GM06990 (cell line): ENCODE measurements around the gene OTOA.

ENCODE experiments used
- DNase-seq: peaks from one replicate; pipeline ENCODE4 v3.0.0-alpha.2; 2011; ENCODE audit not compliant: insufficient read length; ENCODE audit errors: extremely low read depth
- H3K27me3 ChIP-seq: replicated peaks from 2 replicates; pipeline ENCODE4 v1.6.0; 2011; ENCODE audit warnings: low read length; ENCODE audit not compliant: control insufficient read depth, insufficient read depth
- H3K36me3 ChIP-seq: 2 replicates; pipeline ENCODE4 v1.5.1; 2011; ENCODE audit warnings: low read length; ENCODE audit not compliant: control insufficient read depth, insufficient read depth
- H3K4me3 ChIP-seq: replicated peaks from 2 replicates; pipeline ENCODE4 v1.5.1; 2011; ENCODE audit warnings: low read depth, mild to moderate bottlenecking, control low read depth, low read length
- CTCF ChIP-seq: IDR thresholded peaks from 2 replicates; pipeline ENCODE4 v1.5.1; 2011; ENCODE audit warnings: low read length, control low read depth, mild to moderate bottlenecking, inconsistent platforms; ENCODE audit not compliant: insufficient read depth, poor library complexity, severe bottlenecking

Gene OTOA

GRCh38 chr16:21656795-21657768 is 6.7 kb upstream of the OTOA start:
- Histone ChIP-seq H3K4me3 (no peak overlapping the region), H3K27me3 (no peaks in the 10 kb centered on the region; the same call in 1 of the 2 replicates), H3K36me3 (no peaks in the 10 kb centered on the region)
- peak; percentile 48 for DNase-seq
- peak; percentile 72 for TF ChIP-seq CTCF

- Histone ChIP-seq H3K4me3 (no peak overlapping the region), H3K27me3 (no peaks in the 10 kb centered on the region; the same call in none of the 2 replicates), H3K36me3 (no peaks in the 10 kb centered on the region)
- TF ChIP-seq CTCF = no peak
- DNase-seq = no peak
Observed at GRCh38 chr16:21659124-21659523, 4.6 kb upstream of the OTOA start.

- TF ChIP-seq CTCF = no peak
- no peaks in the 10 kb centered on the region for H3K36me3 ChIP-seq
- peaks cover 3% of the 10 kb centered on the region; the same call in 1 of the 2 replicates for H3K27me3 ChIP-seq
- H3K4me3 ChIP-seq = no peak overlapping the region
- no peak for DNase-seq
Observed at GRCh38 chr16:21664801-21665492, 1.2 kb downstream of the OTOA start.

GRCh38 chr16:21666772-21667171 is 3.0 kb downstream of the OTOA start:
- no peak for TF ChIP-seq CTCF
- Histone ChIP-seq H3K27me3 (peaks cover 3% of the 10 kb centered on the region; the same call in 1 of the 2 replicates), H3K36me3 (no peaks in the 10 kb centered on the region), H3K4me3 (no peak overlapping the region)
- no peak for DNase-seq

- H3K36me3 ChIP-seq = no peaks in the 10 kb centered on the region
- H3K27me3 ChIP-seq = peaks cover 3% of the 10 kb centered on the region; the same call in 1 of the 2 replicates
- no peak for DNase-seq
- TF ChIP-seq CTCF = no peak
- no peak overlapping the region for H3K4me3 ChIP-seq
Observed at GRCh38 chr16:21667575-21667974, 3.8 kb downstream of the OTOA start.
